Mesenchymal stem cell (in vitro differentiated cells and primary cell): ENCODE results near the gene IL3RA.
"Not testable (repeated sequence)": the region's sequence is repeated elsewhere in the genome, so short reads cannot be mapped to it uniquely, and the experiment has no call there.

Source experiments
- DNase-seq: peaks from one replicate; pipeline ENCODE4 v3.0.0-alpha.2; 2013
- H2AFZ ChIP-seq: one replicate; pipeline ENCODE4 v1.6.1; 2013; ENCODE audit warnings: low read depth, mild to moderate bottlenecking, control low read depth, inconsistent platforms, low read length, moderate library complexity
- H2AK5ac ChIP-seq: 2 replicates; pipeline ENCODE4 v1.6.1; 2013; ENCODE audit warnings: low read length, moderate library complexity, mild to moderate bottlenecking, inconsistent platforms; ENCODE audit not compliant: severe bottlenecking
- H2BK120ac ChIP-seq: one replicate; pipeline ENCODE4 v1.6.1; 2013; ENCODE audit warnings: low read depth, mild to moderate bottlenecking, inconsistent platforms, low read length, moderate library complexity
- H2BK12ac ChIP-seq, 2 experiments: one replicate each; pipeline ENCODE4 v1.6.1; 2013; ENCODE audit warnings: inconsistent platforms in 2 of 2, low read length in 2 of 2, mild to moderate bottlenecking in 2 of 2, moderate library complexity in 2 of 2, control low read depth in 1 of 2
- H2BK15ac ChIP-seq: one replicate; pipeline ENCODE4 v1.6.1; 2013; ENCODE audit warnings: mild to moderate bottlenecking, low read depth, inconsistent platforms; ENCODE audit not compliant: poor library complexity, severe bottlenecking
- H2BK5ac ChIP-seq: 2 replicates; pipeline ENCODE4 v1.6.1; 2013; ENCODE audit warnings: low read depth, mild to moderate bottlenecking, low read length, control low read depth, inconsistent platforms; ENCODE audit not compliant: poor library complexity, severe bottlenecking
- H3K14ac ChIP-seq, 2 experiments: one replicate each; pipeline ENCODE4 v1.6.1; 2013; ENCODE audit warnings: inconsistent platforms in 2 of 2, low read length in 2 of 2, control low read depth in 1 of 2, mild to moderate bottlenecking in 1 of 2, moderate library complexity in 1 of 2
- H3K18ac ChIP-seq, 2 experiments: one replicate each; pipeline ENCODE4 v1.6.1; 2013; ENCODE audit warnings: inconsistent platforms in 2 of 2, low read length in 2 of 2, control low read depth in 1 of 2, low read depth in 1 of 2, mild to moderate bottlenecking in 1 of 2
- H3K23ac ChIP-seq, 2 experiments: one replicate each; pipeline ENCODE4 v1.6.1; 2013; ENCODE audit warnings: inconsistent platforms in 2 of 2, low read length in 2 of 2, mild to moderate bottlenecking in 2 of 2, moderate library complexity in 2 of 2, control low read depth in 1 of 2
- H3K27ac ChIP-seq: 2 replicates; pipeline ENCODE4 v1.5.1; 2013; ENCODE audit warnings: mild to moderate bottlenecking, moderate library complexity, low read length, control low read depth, inconsistent platforms; ENCODE audit not compliant: poor library complexity, severe bottlenecking
- H3K27me3 ChIP-seq, 2 experiments: 2 replicates each; pipeline versions ENCODE4 v1.6.1 to v1.7.0; 2013; ENCODE audit warnings: low read length in 2 of 2, mild to moderate bottlenecking in 2 of 2, moderate library complexity in 2 of 2, control low read depth in 1 of 2, inconsistent platforms in 1 of 2; ENCODE audit not compliant: control insufficient read depth in 1 of 2, insufficient read depth in 1 of 2
- H3K36me3 ChIP-seq, 2 experiments: 2 replicates each; pipeline versions ENCODE4 v1.6.1 to v1.7.0; 2013; ENCODE audit warnings: low read length in 2 of 2, control low read depth in 1 of 2, inconsistent platforms in 1 of 2, low read depth in 1 of 2, mild to moderate bottlenecking in 1 of 2; ENCODE audit not compliant: insufficient read depth in 2 of 2, control insufficient read depth in 1 of 2
- H3K4ac ChIP-seq, 2 experiments: one replicate each; pipeline ENCODE4 v1.6.1; 2013; ENCODE audit warnings: inconsistent platforms in 2 of 2, low read length in 2 of 2, mild to moderate bottlenecking in 2 of 2, moderate library complexity in 2 of 2, control low read depth in 1 of 2, low read depth in 1 of 2
- H3K4me1 ChIP-seq: 2 replicates; pipeline ENCODE4 v1.6.1; 2013; ENCODE audit warnings: low read depth, low read length, control low read depth; ENCODE audit not compliant: control insufficient read depth, insufficient read depth
- H3K4me2 ChIP-seq: 2 replicates; pipeline ENCODE4 v1.6.1; 2013; ENCODE audit warnings: low read length, mild to moderate bottlenecking, inconsistent platforms; ENCODE audit not compliant: poor library complexity, severe bottlenecking
- H3K4me3 ChIP-seq, 2 experiments: 2 replicates each; pipeline versions ENCODE4 v1.5.1 to v1.7.0; 2013; ENCODE audit warnings: low read length in 2 of 2, mild to moderate bottlenecking in 2 of 2, control low read depth in 1 of 2, low read depth in 1 of 2; ENCODE audit not compliant: insufficient read depth in 1 of 2
- H3K79me1 ChIP-seq: replicated peaks from 2 replicates; pipeline ENCODE4 v1.6.1; 2013; ENCODE audit warnings: mild to moderate bottlenecking, control low read depth, low read length, inconsistent platforms; ENCODE audit not compliant: poor library complexity, severe bottlenecking
- H3K9ac ChIP-seq: 2 replicates; pipeline ENCODE4 v1.7.0; 2013; ENCODE audit warnings: mild to moderate bottlenecking, low read length, moderate library complexity
- H3K9me3 ChIP-seq: 2 replicates; pipeline ENCODE4 v1.7.0; 2013; ENCODE audit warnings: mild to moderate bottlenecking, low read length; ENCODE audit not compliant: control insufficient read depth
- H4K8ac ChIP-seq: one replicate; pipeline ENCODE4 v1.6.1; 2013; ENCODE audit warnings: inconsistent platforms, mild to moderate bottlenecking, low read length, moderate library complexity
- H4K91ac ChIP-seq: one replicate; pipeline ENCODE4 v1.6.1; 2013; ENCODE audit warnings: mild to moderate bottlenecking, low read length, inconsistent platforms
- WGBS: methylation state at CpG from one replicate; pipeline ENCODE4 v1.1.7; 2013; ENCODE audit warnings: mixed read lengths; 5-methylcytosine and 5-hydroxymethylcytosine counted together

The IL3RA gene

GRCh38 chrX:1405769-1406168, 69.2 kb downstream of the IL3RA start:
- not testable (repeated sequence) for H3K9ac ChIP-seq, H2BK5ac ChIP-seq, H3K9me3 ChIP-seq, H2BK15ac ChIP-seq, H2BK120ac ChIP-seq, H3K4me2 ChIP-seq, DNase-seq, H3K4me1 ChIP-seq, H3K14ac ChIP-seq, H3K18ac ChIP-seq, H4K91ac ChIP-seq, H2AFZ ChIP-seq, H3K27ac ChIP-seq, H2BK12ac ChIP-seq, H2AK5ac ChIP-seq, H3K27me3 ChIP-seq, H3K4me3 ChIP-seq, H3K4ac ChIP-seq, H4K8ac ChIP-seq, H3K23ac ChIP-seq
- Histone ChIP-seq H3K36me3 (peaks cover 43 to 64% of the 10 kb centered on the region in 2 experiments), H3K79me1 (peaks cover 18% of the 10 kb centered on the region)
- WGBS = 99% methylated on average over 2 of the region's 2 CpGs

GRCh38 chrX:1407035-1407434, 70.5 kb downstream of the IL3RA start:
- Histone ChIP-seq H3K9ac (no peak overlapping the region), H3K4ac (no peak overlapping the region)

GRCh38 chrX:1411326-1411725, 74.7 kb downstream of the IL3RA start:
- Histone ChIP-seq H3K4me3 (no peak overlapping the region), H2AK5ac (no peak overlapping the region), H3K4ac (no peak overlapping the region), H3K14ac (no peak overlapping the region), H3K4me1 (peaks cover 9% of the 10 kb centered on the region), H3K18ac (no peak overlapping the region), H3K27me3 (no peaks in the 10 kb centered on the region), H2BK12ac (no peak overlapping the region), H3K36me3 (peaks cover 53 to 54% of the 10 kb centered on the region in 2 experiments), H2BK5ac (no peak overlapping the region), H3K9ac (no peak overlapping the region), H2BK15ac (no peak overlapping the region), H3K27ac (peak overlapping the region; percentile 66), H3K23ac (no peak overlapping the region), H4K8ac (no peak overlapping the region), H3K9me3 (no peaks in the 10 kb centered on the region), H2AFZ (no peak overlapping the region), H3K79me1 (peaks cover 8% of the 10 kb centered on the region), H3K4me2 (peak overlapping the region; percentile 38), H2BK120ac (no peak overlapping the region), H4K91ac (no peak overlapping the region)
- no peak for DNase-seq
- 94% methylated on average over 12 of the region's 12 CpGs for WGBS

More at GRCh38 chrX:1407035-1407434, 70.5 kb downstream of the IL3RA start:
- Histone ChIP-seq H3K4me3 (no peak overlapping the region), H3K79me1 (peaks cover 11% of the 10 kb centered on the region), H3K4me1 (peaks cover 6% of the 10 kb centered on the region), H4K8ac (no peak overlapping the region), H3K27me3 (no peaks in the 10 kb centered on the region), H4K91ac (no peak overlapping the region), H2BK15ac (no peak overlapping the region), H2AK5ac (no peak overlapping the region), H3K18ac (no peak overlapping the region), H3K36me3 (peaks cover 39 to 61% of the 10 kb centered on the region in 2 experiments), H3K14ac (no peak overlapping the region), H3K23ac (no peak overlapping the region), H2AFZ (no peak overlapping the region), H2BK12ac (no peak overlapping the region), H2BK120ac (no peak overlapping the region), H3K4me2 (no peak overlapping the region), H3K9me3 (no peaks in the 10 kb centered on the region), H3K27ac (no peak overlapping the region), H2BK5ac (no peak overlapping the region)
- DNase-seq = no peak

GRCh38 chrX:1412551-1413161, 76.1 kb downstream of the IL3RA start:
- no peak for DNase-seq
- WGBS = 96% methylated on average over 31 of the region's 31 CpGs
- H2BK15ac ChIP-seq = no peak overlapping the region
- H2BK120ac ChIP-seq = no peak overlapping the region
- H2AFZ ChIP-seq = no peak overlapping the region
- H3K23ac ChIP-seq = no peak overlapping the region
- H2BK12ac ChIP-seq = no peak overlapping the region
- H4K91ac ChIP-seq = no peak overlapping the region
- H3K27ac ChIP-seq = no peak overlapping the region
- H3K9ac ChIP-seq = no peak overlapping the region
- H3K4ac ChIP-seq = no peak overlapping the region
- peaks cover 8% of the 10 kb centered on the region for H3K79me1 ChIP-seq
- no peak overlapping the region for H2AK5ac ChIP-seq
- no peak overlapping the region for H3K18ac ChIP-seq
- H3K14ac ChIP-seq = no peak overlapping the region
- peaks cover 9% of the 10 kb centered on the region for H3K4me1 ChIP-seq
- no peak overlapping the region for H4K8ac ChIP-seq
- H2BK5ac ChIP-seq = no peak overlapping the region
- H3K4me2 ChIP-seq = no peak overlapping the region
- H3K9me3 ChIP-seq = no peaks in the 10 kb centered on the region
- H3K36me3 ChIP-seq = peaks cover 53 to 64% of the 10 kb centered on the region in 2 experiments
- H3K27me3 ChIP-seq = no peaks in the 10 kb centered on the region
- H3K4me3 ChIP-seq = no peak overlapping the region
